HG02678 (cell line): ENCODE results near the gene MDFIC.
A peak's percentile ranks its signal among the peaks of the same experiment; 100 is the strongest.

Experiments used
- ATAC-seq: cut with Tn5 transposase; IDR thresholded peaks from one replicate; pipeline ENCODE4 v1.9.1; 2021; ENCODE audit warnings: mild to moderate bottlenecking, moderate library complexity; ENCODE audit not compliant: unreplicated experiment

Gene MDFIC

GRCh38 chr7:115032715-115033703, 111.1 kb downstream of the MDFIC start:
- no peak for ATAC-seq

- peak; percentile 41 for ATAC-seq
These were observed 112.1 kb downstream of the MDFIC start for GRCh38 chr7:115033917-115034459.

- no peak for ATAC-seq
These were observed 112.6 kb downstream of the MDFIC start for GRCh38 chr7:115034515-115034914.

- ATAC-seq: no peak
These were observed 115.4 kb downstream of the MDFIC start for GRCh38 chr7:115037128-115037802.

- no peak for ATAC-seq
These were observed 116.3 kb downstream of the MDFIC start for GRCh38 chr7:115038158-115038557.

GRCh38 chr7:115040057-115040456, 118.2 kb downstream of the MDFIC start:
- ATAC-seq: no peak

GRCh38 chr7:115040495-115040894, 118.6 kb downstream of the MDFIC start:
- no peak for ATAC-seq

GRCh38 chr7:115042596-115042995, 120.7 kb downstream of the MDFIC start:
- ATAC-seq: no peak

GRCh38 chr7:115043605-115044004, 121.7 kb downstream of the MDFIC start:
- ATAC-seq: no peak

- ATAC-seq: no peak
These were observed 122.3 kb downstream of the MDFIC start for GRCh38 chr7:115044224-115044623.

GRCh38 chr7:115047958-115048720, 126.2 kb downstream of the MDFIC start:
- ATAC-seq: no peak

- ATAC-seq: no peak
These were observed 130.8 kb downstream of the MDFIC start for GRCh38 chr7:115052706-115053105.

- ATAC-seq: no peak
These were observed 132.7 kb downstream of the MDFIC start for GRCh38 chr7:115054478-115055065.

GRCh38 chr7:115056019-115056418, 134.1 kb downstream of the MDFIC start:
- no peak for ATAC-seq

GRCh38 chr7:115058726-115059125, 136.8 kb downstream of the MDFIC start:
- no peak for ATAC-seq

GRCh38 chr7:115059321-115059720, 137.4 kb downstream of the MDFIC start:
- ATAC-seq: no peak

- peak; percentile 77 for ATAC-seq
These were observed 138.4 kb downstream of the MDFIC start for GRCh38 chr7:115060095-115060870.

- ATAC-seq: peak; percentile 57
These were observed 144.2 kb downstream of the MDFIC start for GRCh38 chr7:115066050-115066449.

- ATAC-seq: peak; percentile 54
These were observed 144.7 kb downstream of the MDFIC start for GRCh38 chr7:115066634-115067033.

GRCh38 chr7:115068220-115068619, 146.3 kb downstream of the MDFIC start:
- ATAC-seq: no peak
